Natural killer cell (primary cell): Measurements from ENCODE around the gene GPATCH3. TPM values are rescaled to one million over a fixed set of nuclear protein-coding genes. Genes with fewer than 3 reads are reported as not detected.

ENCODE experiments used
- ATAC-seq, 3 donors: fragments of 150-1000 bp in 2 of 3; fragments of 200-7000 bp in 1 of 3; cut with Tn5 transposase; 1 replicate in 1 of 3; 2 replicates in 2 of 3; pipeline ENCODE4 v1.10.0; 2021; ENCODE audit warnings: mild to moderate bottlenecking in 2 of 3, moderate library complexity in 2 of 3
- DNase-seq, 2 donors: peaks; one replicate each; pipeline versions ENCODE4 v3.0.0 to v3.0.0-alpha.2; 2013 to 2021; ENCODE audit warnings: mixed read lengths in 1 of 2
- H3K27ac ChIP-seq: one replicate; pipeline ENCODE4 v1.5.1; 2013; ENCODE audit warnings: mild to moderate bottlenecking, low read length
- H3K27me3 ChIP-seq: one replicate; pipeline ENCODE4 v1.6.1; 2013; ENCODE audit warnings: low read length; ENCODE audit not compliant: control insufficient read depth, insufficient read depth
- H3K36me3 ChIP-seq: one replicate; pipeline ENCODE4 v1.6.1; 2013; ENCODE audit warnings: low read length; ENCODE audit not compliant: control insufficient read depth, insufficient read depth
- H3K4me1 ChIP-seq: one replicate; pipeline ENCODE4 v1.6.1; 2013; ENCODE audit warnings: low read length; ENCODE audit not compliant: control insufficient read depth, insufficient read depth
- H3K4me3 ChIP-seq: one replicate; pipeline ENCODE4 v1.5.1; 2013; ENCODE audit warnings: low read length
- H3K9me3 ChIP-seq: one replicate; pipeline ENCODE4 v1.6.1; 2013; ENCODE audit warnings: low read length; ENCODE audit not compliant: control insufficient read depth, insufficient read depth
- H3K27ac Mint-ChIP-seq, 2 donors: one replicate each; pipeline ENCODE4 v1.8.0; 2022; ENCODE audit warnings: mild to moderate bottlenecking in 2 of 2, mixed read lengths in 2 of 2, moderate library complexity in 1 of 2
- H3K27me3 Mint-ChIP-seq, 2 donors: one replicate each; pipeline ENCODE4 v1.8.0; 2022; ENCODE audit warnings: low read depth in 2 of 2, mixed read lengths in 2 of 2
- H3K36me3 Mint-ChIP-seq: one replicate; pipeline ENCODE4 v1.8.0; 2022; ENCODE audit warnings: mixed read lengths
- H3K4me1 Mint-ChIP-seq, 2 donors: one replicate each; pipeline ENCODE4 v1.8.0; 2022; ENCODE audit warnings: mixed read lengths in 2 of 2
- H3K4me3 Mint-ChIP-seq: one replicate; pipeline ENCODE4 v1.8.0; 2022; ENCODE audit warnings: mild to moderate bottlenecking, moderate library complexity, mixed read lengths
- H3K9me3 Mint-ChIP-seq, 2 donors: one replicate each; pipeline ENCODE4 v1.8.0; 2022; ENCODE audit warnings: mixed read lengths in 2 of 2
- CTCF ChIP-seq: fragments of 200-600 bp; IDR thresholded peaks from one replicate; pipeline ENCODE4 v1.8.0; 2022; ENCODE audit warnings: antibody characterized with exemption
- WGBS: methylation state at CpG from one replicate; pipeline ENCODE4 v1.1.7; 2013; ENCODE audit warnings: missing lambda C conversion rate; ENCODE audit not compliant: insufficient coverage; 5-methylcytosine and 5-hydroxymethylcytosine counted together
- intact Hi-C: fragments of 100-400 bp; cut with micrococcal nuclease; formaldehyde crosslinking; loops from one replicate; pipeline ENCODE4 v1.14.2; 2022
- total RNA-seq, 4 donors: library from RNA; stranded (reverse); fragments of 120-200 nt in 1 of 4; gene quantifications; one replicate each; pipeline versions ENCODE4 v1.2.3 to v1.2.4, GENCODE V29; 2013 to 2022

The GPATCH3 gene
- total RNA-seq, 3 donors from 2014 or later (not counting 1 experiment from before 2014, with no cell fraction given): 25.5 to 41.3 (median 34.6) TPM

GRCh38 chr1:26864610-26865480 lies 35.4 kb downstream of the GPATCH3 start:
- no peaks in the 10 kb centered on the region for H3K9me3 ChIP-seq
- Mint-ChIP-seq H3K36me3 (no peaks in the 10 kb centered on the region), H3K4me3 (peak overlapping the region; percentile 94), H3K4me1 (peaks cover 8 to 18% of the 10 kb centered on the region in 2 donors), H3K9me3 (no peaks in the 10 kb centered on the region), H3K27ac (peak overlapping the region; percentile 86 to 91), H3K27me3 (no peaks in the 10 kb centered on the region)
- H3K4me3 ChIP-seq: peak overlapping the region; percentile 88
- TF ChIP-seq CTCF: no peak
- peak overlapping the region; percentile 75 for H3K27ac ChIP-seq
- H3K27me3 ChIP-seq: no peaks in the 10 kb centered on the region
- no peaks in the 10 kb centered on the region for H3K36me3 ChIP-seq
- under 1% methylated on average over 75 of the region's 75 CpGs for WGBS
- ATAC-seq (peak; percentile 96 to 99 (median 96)), DNase-seq (peak; percentile 96 to 97)
- H3K4me1 ChIP-seq: peaks cover 24% of the 10 kb centered on the region
- intact Hi-C loops: loop anchor here (1.0 kb wide), 3 partner anchors 13 to 35 kb away; partner anchors contain the start of genes GPATCH3 and GPN2

GRCh38 chr1:26863685-26864077 lies 36.6 kb downstream of the GPATCH3 start:
- Histone ChIP-seq H3K27me3 (no peaks in the 10 kb centered on the region), H3K36me3 (no peaks in the 10 kb centered on the region), H3K4me1 (peaks cover 24% of the 10 kb centered on the region), H3K4me3 (no peak overlapping the region), H3K27ac (no peak overlapping the region), H3K9me3 (no peaks in the 10 kb centered on the region)
- H3K4me1 Mint-ChIP-seq: peaks cover 8 to 18% of the 10 kb centered on the region in 2 donors
- H3K4me3 Mint-ChIP-seq: peak overlapping the region; percentile 94
- no peak overlapping the region for H3K27ac Mint-ChIP-seq
- DNase-seq (no peak), ATAC-seq (no peak)
- H3K27me3 Mint-ChIP-seq: no peaks in the 10 kb centered on the region
- 76% methylated on average over 17 of the region's 20 CpGs for WGBS
- H3K9me3 Mint-ChIP-seq: no peaks in the 10 kb centered on the region
- no peak for TF ChIP-seq CTCF
- intact Hi-C loops: loop anchor here (1.0 kb wide), 1 partner anchor 15 kb away; no protein-coding TSS in a partner anchor
- H3K36me3 Mint-ChIP-seq: no peaks in the 10 kb centered on the region

GRCh38 chr1:26862781-26863684 lies 37.2 kb downstream of the GPATCH3 start, which contains the start of gene SFN:
Gene SFN (plus strand): TSS chr1:26863149. CDS start chr1:26863213, 64 bp downstream.
- intact Hi-C loops: no loop called here
- peaks cover 24% of the 10 kb centered on the region for H3K4me1 ChIP-seq
- Mint-ChIP-seq H3K9me3 (no peaks in the 10 kb centered on the region), H3K4me3 (peak within 1 kb of the TSS; percentile 94), H3K27ac (no peak within 1 kb of the TSS), H3K4me1 (peaks cover 8 to 18% of the 10 kb centered on the region in 2 donors), H3K27me3 (no peaks in the 10 kb centered on the region), H3K36me3 (no peaks in the 10 kb centered on the region)
- H3K4me3 ChIP-seq: no peak within 1 kb of the TSS
- WGBS: 91% methylated on average over 36 of the region's 37 CpGs
- no peaks in the 10 kb centered on the region for H3K36me3 ChIP-seq
- H3K9me3 ChIP-seq: no peaks in the 10 kb centered on the region
- DNase-seq (peak in 1 of 2 donors; percentile 62), ATAC-seq (no peak)
- TF ChIP-seq CTCF: no peak
- H3K27ac ChIP-seq: no peak within 1 kb of the TSS
- H3K27me3 ChIP-seq: no peaks in the 10 kb centered on the region
